Activated CD8-positive, alpha-beta T cell treated with anti-CD3 and anti-CD28 coated beads for 36 hours (primary cell): ENCODE data around the gene POU4F2. TPM values are rescaled to one million over a fixed set of nuclear protein-coding genes. Genes with fewer than 3 reads are reported as not detected.
A peak's percentile ranks its signal among the peaks of the same experiment; 100 is the strongest.

Experiments used
- ATAC-seq: fragments of 200-7000 bp; cut with Tn5 transposase; one replicate; pipeline ENCODE4 v1.10.0; 2021; ENCODE audit warnings: mild to moderate bottlenecking, moderate library complexity
- CTCF ChIA-PET: fragments of 350-600 bp; sonication (Branson Sonifier 250); formaldehyde crosslinking; loops from one replicate; lab custom pipeline; 2021; ENCODE audit warnings: antibody characterized with exemption; lab: Charles Lee
- POLR2A ChIA-PET: fragments of 350-600 bp; sonication (Branson Sonifier 250); formaldehyde crosslinking; loops from one replicate; lab custom pipeline; 2021; ENCODE audit warnings: antibody characterized with exemption; lab: Charles Lee
- DNase-seq: peaks from one replicate; pipeline ENCODE4 v3.0.0-alpha.2; 2020
- H3K27ac Mint-ChIP-seq: one replicate; pipeline ENCODE4 v1.8.0; 2021; ENCODE audit warnings: mild to moderate bottlenecking, mixed read lengths
- H3K27me3 Mint-ChIP-seq: one replicate; pipeline ENCODE4 v1.8.0; 2021; ENCODE audit warnings: mixed read lengths
- H3K36me3 Mint-ChIP-seq: one replicate; pipeline ENCODE4 v1.8.0; 2021; ENCODE audit warnings: low read depth, mixed read lengths
- H3K4me1 Mint-ChIP-seq: one replicate; pipeline ENCODE4 v1.8.0; 2021; ENCODE audit warnings: low read depth, mixed read lengths
- H3K4me3 Mint-ChIP-seq: one replicate; pipeline ENCODE4 v1.8.0; 2021; ENCODE audit warnings: mild to moderate bottlenecking, moderate library complexity, mixed read lengths
- H3K9me3 Mint-ChIP-seq: one replicate; pipeline ENCODE4 v1.8.0; 2021; ENCODE audit warnings: mixed read lengths
- CTCF ChIP-seq: fragments of 200-600 bp; IDR thresholded peaks from one replicate; pipeline ENCODE4 v1.8.0; 2022; ENCODE audit warnings: antibody characterized with exemption, mild to moderate bottlenecking
- intact Hi-C: fragments of 100-400 bp; cut with micrococcal nuclease; formaldehyde crosslinking; loops from one replicate; pipeline ENCODE4 v1.10.0; 2022
- total RNA-seq, 2 experiments: library from RNA; stranded (reverse); gene quantifications; one replicate each; pipeline ENCODE4 v1.2.3, GENCODE V29; 2021

The POU4F2 gene
- total RNA-seq, 2 experiments from 2014 or later: not detected

DNA sequence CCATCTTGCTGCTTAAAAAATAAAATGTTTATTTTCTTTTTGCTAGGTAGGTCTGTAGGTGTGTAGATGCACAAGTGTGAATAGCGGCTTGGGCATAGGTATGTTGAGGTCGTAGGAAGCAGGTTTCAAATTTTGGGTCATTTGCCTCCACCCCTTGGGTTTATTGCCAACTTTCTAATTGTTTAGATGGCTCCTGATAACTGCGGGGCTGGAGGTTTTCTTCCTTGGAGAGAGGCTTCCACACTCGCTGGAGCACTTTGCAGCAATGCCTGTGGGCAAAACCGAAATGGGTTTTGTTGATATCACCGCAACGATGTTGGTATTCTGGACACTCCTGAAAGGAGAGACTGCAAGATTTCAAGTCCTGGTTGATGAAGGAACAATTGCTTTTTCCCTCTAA lies 3.9 kb upstream of the POU4F2 start:
- Mint-ChIP-seq H3K4me3 (no peak overlapping the region), H3K27ac (no peak overlapping the region), H3K9me3 (peaks cover 3% of the 10 kb centered on the region), H3K36me3 (no peaks in the 10 kb centered on the region), H3K4me1 (peaks cover 15% of the 10 kb centered on the region), H3K27me3 (peaks cover 70% of the 10 kb centered on the region)
- intact Hi-C loops: no loop called here
- TF ChIP-seq CTCF: no peak
- CTCF ChIA-PET: no interaction called here
- no peak for ATAC-seq
- POLR2A ChIA-PET: no interaction called here
- no peak for DNase-seq

- Mint-ChIP-seq H3K9me3 (peaks cover 5% of the 10 kb centered on the region), H3K27me3 (peaks cover 75% of the 10 kb centered on the region), H3K4me3 (peak overlapping the region; percentile 27), H3K36me3 (peaks cover 3% of the 10 kb centered on the region), H3K27ac (no peak overlapping the region), H3K4me1 (peaks cover 20% of the 10 kb centered on the region)
- ChIA-PET CTCF (no interaction called here), POLR2A (no interaction called here)
- no peak for TF ChIP-seq CTCF
- DNase-seq (no peak), ATAC-seq (no peak)
- intact Hi-C loops: no loop called here
Measured at GRCh38 chr4:146637621-146638332, 916 bp upstream of the POU4F2 start.

DNA sequence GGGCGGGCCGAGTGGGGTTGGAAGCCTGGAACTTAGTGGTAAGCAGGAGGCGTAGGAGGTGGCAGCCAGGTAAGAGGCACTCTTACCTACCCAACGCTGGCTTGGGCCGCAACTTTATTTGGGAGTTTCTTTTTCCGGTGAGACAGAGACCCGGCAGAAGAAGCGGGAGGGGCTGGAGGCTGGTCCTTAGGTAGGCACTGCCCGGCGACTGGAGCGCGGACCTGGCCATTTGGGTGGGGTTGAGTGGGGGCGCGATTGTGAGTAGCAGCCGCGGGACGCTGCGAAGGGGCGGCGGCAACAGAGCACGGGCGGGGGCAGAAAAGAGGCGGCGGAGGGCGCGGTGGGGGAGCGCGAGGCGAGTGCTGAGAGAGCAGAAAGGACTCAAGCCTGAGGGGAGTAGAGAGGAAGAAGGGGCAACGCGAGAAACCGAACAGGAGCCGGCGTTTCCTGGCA lies 334 bp upstream of the POU4F2 start:
- POLR2A ChIA-PET: no interaction called here
- H3K4me1 Mint-ChIP-seq: peaks cover 20% of the 10 kb centered on the region
- no peak overlapping the region for H3K27ac Mint-ChIP-seq
- peaks cover 3% of the 10 kb centered on the region for H3K36me3 Mint-ChIP-seq
- intact Hi-C loops: no loop called here
- ATAC-seq (no peak), DNase-seq (no peak)
- H3K4me3 Mint-ChIP-seq: peak overlapping the region; percentile 27
- CTCF ChIA-PET: interaction anchor here (1.1 kb wide), 1 partner anchor 294 kb away, joined by 3 read pairs; no protein-coding TSS in a partner anchor
- TF ChIP-seq CTCF: no peak
- H3K27me3 Mint-ChIP-seq: peaks cover 74% of the 10 kb centered on the region
- peaks cover 5% of the 10 kb centered on the region for H3K9me3 Mint-ChIP-seq

DNA sequence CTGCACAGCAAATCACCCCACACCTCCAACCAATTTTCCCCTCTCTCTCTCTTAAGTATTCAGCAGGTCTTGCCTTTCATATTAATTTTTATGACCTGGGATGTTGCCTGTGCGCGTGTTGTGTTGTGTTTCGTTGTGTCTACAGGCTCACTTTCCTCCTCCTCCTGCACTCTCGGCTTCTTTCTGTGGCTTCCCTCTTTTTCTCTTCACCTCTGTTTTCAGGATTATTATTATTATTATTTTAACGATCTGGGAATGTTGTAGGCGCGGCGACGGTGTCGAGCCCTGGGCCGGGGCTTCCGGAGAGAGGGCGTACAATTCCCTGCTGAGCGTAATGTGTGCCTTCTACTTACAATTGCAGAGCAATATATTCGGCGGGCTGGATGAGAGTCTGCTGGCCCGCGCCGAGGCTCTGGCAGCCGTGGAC lies 826 bp downstream of the POU4F2 start:
- CTCF ChIA-PET: interaction anchor here (0.6 to 1.1 kb wide), 2 partner anchors 296 to 298 kb away, joined by 3 to 4 read pairs; no protein-coding TSS in a partner anchor
- no peak overlapping the region for H3K27ac Mint-ChIP-seq

More for the DNA sequence above, 826 bp downstream of the POU4F2 start:
- intact Hi-C loops: no loop called here
- Mint-ChIP-seq H3K4me3 (no peak overlapping the region), H3K27me3 (peaks cover 75% of the 10 kb centered on the region), H3K36me3 (peaks cover 3% of the 10 kb centered on the region), H3K4me1 (peaks cover 20% of the 10 kb centered on the region), H3K9me3 (peaks cover 6% of the 10 kb centered on the region)
- no peak for ATAC-seq
- no peak for DNase-seq
- TF ChIP-seq CTCF: no peak
- POLR2A ChIA-PET: no interaction called here
